ENCODE results near the gene NBPF14.
"Not testable (repeated sequence)": the region's sequence is repeated elsewhere in the genome, so short reads cannot be mapped to it uniquely, and the experiment has no call there.

The NBPF14 gene, protein sequence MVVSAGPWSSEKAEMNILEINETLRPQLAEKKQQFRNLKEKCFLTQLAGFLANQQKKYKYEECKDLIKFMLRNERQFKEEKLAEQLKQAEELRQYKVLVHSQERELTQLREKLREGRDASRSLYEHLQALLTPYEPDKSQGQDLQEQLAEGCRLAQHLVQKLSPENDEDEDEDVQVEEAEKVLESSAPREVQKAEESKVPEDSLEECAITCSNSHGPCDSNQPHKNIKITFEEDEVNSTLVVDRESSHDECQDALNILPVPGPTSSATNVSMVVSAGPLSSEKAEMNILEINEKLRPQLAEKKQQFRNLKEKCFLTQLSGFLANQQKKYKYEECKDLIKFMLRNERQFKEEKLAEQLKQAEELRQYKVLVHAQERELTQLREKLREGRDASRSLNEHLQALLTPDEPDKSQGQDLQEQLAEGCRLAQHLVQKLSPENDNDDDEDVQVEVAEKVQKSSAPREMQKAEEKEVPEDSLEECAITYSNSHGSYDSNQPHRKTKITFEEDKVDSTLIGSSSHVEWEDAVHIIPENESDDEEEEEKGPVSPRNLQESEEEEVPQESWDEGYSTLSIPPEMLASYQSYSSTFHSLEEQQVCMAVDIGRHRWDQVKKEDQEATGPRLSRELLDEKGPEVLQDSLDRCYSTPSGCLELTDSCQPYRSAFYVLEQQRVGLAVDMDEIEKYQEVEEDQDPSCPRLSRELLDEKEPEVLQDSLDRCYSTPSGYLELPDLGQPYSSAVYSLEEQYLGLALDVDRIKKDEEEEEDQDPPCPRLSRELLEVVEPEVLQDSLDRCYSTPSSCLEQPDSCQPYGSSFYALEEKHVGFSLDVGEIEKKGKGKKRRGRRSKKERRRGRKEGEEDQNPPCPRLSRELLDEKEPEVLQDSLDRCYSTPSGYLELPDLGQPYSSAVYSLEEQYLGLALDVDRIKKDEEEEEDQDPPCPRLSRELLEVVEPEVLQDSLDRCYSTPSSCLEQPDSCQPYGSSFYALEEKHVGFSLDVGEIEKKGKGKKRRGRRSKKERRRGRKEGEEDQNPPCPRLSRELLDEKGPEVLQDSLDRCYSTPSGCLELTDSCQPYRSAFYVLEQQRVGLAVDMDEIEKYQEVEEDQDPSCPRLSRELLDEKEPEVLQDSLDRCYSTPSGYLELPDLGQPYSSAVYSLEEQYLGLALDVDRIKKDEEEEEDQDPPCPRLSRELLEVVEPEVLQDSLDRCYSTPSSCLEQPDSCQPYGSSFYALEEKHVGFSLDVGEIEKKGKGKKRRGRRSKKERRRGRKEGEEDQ (N-terminal part only)

DNA sequence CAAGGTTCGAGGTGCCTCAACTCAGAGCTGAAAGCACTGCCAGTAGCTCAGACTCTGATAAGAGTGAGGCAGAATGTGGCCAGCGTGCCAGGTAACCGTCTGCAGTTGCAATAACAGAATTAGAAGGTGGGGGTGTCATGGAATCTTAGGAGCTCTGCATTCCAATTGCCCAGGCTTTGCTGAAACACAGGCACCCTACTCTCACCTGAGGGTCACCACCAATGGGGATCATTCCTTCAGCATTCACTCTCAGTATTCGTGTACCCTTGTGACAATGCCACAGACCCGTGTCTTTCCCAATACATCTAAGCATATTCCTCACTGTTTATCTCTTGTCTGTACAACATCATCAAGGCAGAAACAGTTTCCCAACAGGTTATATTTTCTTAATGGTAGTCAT, at the start of gene NBPF14:
Gene NBPF14, minus strand, starts transcription at position 101 of the 400 bp plus-strand sequence. CDS start 294 bp downstream, outside the sequence.
- intact Hi-C loops (cut with DNase I); DNase-seq: not testable (repeated sequence)

DNA sequence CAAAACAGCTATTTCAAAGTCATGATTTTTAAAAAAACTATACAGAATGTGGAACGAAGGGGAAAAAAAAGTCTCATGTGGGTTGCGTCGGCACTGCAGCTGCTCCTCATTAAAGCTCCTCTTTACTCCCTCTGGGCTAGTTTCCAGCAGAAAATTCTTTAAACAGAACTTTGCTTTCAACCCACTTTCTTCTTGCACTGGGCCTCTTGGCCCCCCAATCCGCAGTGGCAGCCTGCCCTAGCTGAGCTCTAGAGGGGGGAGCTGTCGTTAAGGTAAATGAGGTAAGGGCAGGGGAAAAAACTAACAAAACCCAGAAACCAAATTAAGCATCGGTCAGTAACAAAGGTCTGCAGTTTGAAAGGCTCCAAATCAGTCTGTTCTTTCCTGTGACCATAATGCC, 29.6 kb upstream of the NBPF14 start:
- peak in 29 of 42 donors; percentile 2 to 68 (median 18) for DNase-seq
- intact Hi-C loops (cut with DNase I) = not testable (repeated sequence)

DNA sequence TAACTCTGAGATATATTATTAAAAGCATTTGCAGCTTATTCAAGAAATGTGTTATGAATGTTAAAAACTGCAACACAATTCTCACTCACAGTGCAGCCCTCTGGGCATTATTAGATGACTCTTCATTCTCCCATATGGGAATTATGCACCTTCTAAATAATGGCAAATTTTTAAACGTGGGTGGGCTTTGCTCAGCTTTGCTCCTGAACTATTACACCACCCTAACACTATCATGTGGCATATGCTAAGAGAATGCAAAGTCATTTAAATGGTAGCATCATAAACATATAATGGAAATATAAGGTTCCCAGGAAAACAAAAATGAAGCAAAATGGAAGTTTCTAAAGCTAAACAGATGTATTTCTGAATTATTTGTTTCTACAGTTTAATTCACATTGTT, 22.4 kb upstream of the NBPF14 start:
- DNase-seq; intact Hi-C loops (cut with DNase I): not testable (repeated sequence)

DNA sequence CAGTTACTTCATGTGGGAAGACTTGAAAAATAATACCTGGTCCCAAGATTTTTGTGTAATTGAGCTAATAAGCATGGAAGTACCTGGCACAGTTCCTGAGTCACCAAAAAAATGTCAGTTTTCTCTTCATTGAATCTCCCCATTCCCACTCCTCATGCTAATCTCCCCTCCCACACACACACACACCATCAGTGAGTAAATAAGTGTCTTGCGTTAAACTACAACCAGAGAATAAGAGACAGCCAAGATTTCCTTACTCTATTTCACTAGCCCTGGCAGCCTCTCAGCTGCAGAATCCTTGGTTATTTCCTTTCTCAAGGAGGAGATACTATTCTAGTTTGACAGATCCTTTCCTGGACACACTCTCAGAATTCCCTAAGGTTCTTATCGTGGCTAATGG, 9.5 kb upstream of the NBPF14 start:
- DNase-seq; intact Hi-C loops (cut with DNase I): not testable (repeated sequence)

DNA sequence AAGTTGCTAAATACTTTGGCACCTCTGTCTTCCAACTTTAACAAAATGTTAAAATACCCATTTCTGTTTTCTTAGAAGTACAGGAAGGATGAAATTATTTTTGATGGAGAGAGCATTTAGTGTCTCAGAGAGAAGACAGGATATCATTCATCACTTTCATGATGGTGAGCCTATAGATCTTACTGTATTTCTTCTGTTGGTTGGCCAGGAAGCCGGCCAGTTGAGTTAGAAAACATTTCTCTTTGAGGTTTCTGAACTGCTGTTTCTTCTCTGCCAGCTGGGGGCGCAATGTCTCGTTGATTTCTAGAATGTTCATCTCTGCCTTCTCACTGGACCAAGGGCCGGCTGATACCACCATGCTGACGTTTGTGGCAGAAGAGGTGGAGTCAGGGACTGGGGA, 451 bp downstream of the NBPF14 start:
- DNase-seq; intact Hi-C loops (cut with DNase I): not testable (repeated sequence)

DNA sequence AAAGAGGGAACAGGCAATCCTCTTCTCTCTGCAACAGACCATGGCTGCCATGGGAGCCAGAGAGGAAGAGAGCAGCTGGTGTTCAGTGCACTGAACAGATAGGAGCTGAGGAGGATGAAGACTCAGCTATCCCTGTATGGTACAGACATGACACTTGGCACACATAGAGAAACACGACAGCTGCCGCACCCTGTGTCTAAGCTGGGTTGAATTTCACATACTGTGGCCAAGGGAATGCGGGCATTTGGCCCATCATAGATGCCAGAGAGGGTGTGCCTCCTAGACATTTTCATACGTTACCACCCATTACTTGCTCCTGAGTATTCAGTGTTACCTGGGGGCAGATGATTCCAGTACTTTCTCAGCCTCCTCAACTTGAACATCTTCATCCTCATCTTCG, 4.7 kb downstream of the NBPF14 start:
- DNase-seq; intact Hi-C loops (cut with DNase I): not testable (repeated sequence)

DNA sequence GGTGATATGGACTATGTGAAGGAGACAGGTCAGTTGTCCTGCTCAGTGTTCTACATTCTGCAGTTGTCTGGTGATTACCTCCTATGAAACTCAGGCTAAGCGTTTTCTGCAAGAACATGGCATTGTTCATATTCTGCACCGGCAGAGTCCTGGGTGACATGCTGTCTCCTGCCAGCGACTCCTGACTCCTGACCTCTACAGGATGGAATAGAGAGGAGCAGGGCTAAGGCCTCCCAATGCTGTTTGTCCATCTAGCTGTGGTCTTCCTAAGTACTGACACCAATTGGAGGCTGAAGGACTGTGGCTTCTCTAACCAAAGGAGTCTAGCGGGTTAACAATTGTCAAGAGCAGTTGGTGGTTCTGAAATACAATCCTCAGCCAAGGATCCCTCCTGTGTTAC, 63.7 kb downstream of the NBPF14 start:
- peak in 1 of 42 donors; percentile 0 for DNase-seq
- intact Hi-C loops (cut with DNase I) = not testable (repeated sequence)

DNA sequence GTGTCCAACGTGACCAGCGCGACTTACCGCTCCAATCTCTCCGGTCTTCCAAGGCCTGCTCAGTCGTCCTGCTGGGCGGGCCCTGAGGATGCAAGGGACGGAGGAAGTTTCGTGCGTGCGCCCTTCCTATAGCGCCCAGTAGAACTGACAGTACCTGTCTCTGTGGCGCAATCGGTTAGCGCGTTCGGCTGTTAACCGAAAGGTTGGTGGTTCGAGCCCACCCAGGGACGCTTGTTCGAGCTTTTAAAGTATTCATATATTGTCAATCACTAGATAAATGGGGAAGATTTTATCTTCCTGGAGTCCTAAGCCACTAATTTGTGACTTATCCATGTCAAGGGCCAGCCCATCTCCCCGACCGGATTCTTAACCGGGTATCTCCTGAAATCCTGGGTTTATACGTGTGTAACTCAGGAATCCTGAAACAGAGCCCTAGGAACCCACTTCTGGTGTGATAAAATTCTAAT, 66.7 kb downstream of the NBPF14 start:
- intact Hi-C loops (cut with DNase I) = not testable (repeated sequence)

DNA sequence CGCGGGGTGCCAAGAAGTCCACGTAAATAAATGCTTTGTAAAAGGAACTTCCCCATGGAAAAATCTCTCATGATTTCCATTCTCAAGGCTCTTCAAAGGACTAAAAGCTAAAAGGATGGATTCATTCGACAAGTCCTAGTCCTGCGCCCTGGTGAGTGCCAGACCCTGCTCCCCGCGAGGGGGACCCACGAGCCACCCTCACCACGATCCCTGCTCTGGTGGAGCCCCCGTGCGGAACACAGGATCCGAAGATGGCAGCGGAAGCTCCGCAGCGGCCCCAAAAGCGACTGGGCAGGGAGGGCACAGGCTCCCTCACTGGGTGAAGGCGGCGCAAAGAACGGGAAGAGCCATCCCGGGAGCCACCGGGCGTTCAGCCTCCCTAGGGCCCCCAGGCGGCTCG, 67.2 kb downstream of the NBPF14 start:
- intact Hi-C loops (cut with DNase I); DNase-seq: not testable (repeated sequence)

More for the DNA sequence above, 66.7 kb downstream of the NBPF14 start:
- peak in 31 of 42 donors; percentile 0 to 46 (median 19) for DNase-seq

DNA sequence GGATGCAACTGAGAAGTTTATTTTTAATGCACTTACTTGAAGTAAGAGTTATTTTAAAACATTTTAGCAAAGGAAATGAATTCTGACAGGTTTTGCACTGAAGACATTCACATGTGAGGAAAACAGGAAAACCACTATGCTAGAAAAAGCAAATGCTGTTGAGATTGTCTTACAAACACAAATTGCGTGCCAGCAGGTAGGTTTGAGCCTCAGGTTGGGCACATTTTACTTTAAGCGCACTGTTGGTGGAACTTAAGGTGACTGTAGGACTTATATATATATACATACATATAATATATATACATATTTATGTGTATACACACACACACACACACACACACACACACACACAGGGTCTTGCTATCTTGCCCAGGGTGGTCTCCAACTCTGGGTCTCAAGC, 69.2 kb downstream of the NBPF14 start:
- intact Hi-C loops (cut with DNase I); DNase-seq: not testable (repeated sequence)

DNA sequence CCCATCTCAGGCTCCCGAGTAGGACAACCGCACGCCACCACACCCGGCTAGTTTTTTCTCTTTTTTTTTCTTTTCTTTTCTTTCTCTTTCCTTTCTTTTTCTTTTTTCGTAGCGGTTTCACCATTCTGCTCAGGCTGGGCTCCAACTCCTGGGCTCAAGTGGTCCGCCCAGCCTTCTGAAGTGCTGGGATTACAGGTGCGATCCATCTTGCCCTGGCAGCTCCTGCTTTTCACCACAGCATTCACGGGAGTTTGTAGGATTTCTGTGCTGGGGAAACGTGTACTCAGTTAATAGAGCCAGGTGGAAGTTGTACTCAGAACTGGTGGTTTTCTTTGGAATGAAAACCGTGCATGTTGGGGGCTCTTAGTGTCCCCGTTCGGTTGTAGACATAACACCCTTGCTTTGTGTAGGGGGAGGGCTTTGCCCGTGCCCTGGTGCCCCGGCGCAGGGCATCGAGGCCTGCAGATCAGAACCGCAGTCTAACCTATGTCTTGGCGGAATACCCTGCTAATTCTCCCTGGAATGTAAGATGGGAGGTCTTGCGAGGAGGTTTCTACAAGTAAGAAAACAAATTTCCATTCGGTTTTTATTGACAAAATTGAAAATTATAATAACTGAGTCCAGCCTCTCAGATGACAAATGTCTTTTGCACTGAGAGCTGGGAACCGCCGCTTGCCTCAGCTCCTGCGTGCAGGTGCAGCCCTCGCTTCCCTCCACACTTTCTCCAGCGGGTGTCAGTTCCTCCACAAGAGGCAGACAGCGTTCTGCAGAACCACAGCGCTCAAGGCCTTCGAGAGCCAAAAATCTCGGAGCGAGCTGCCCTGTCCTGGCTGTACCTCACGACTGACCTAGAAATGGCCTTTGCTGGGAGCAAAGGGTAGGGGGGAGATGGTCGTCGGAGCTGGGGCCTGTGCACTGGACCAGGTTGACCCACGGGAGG, 72.3 kb downstream of the NBPF14 start:
- intact Hi-C loops (cut with DNase I) = not testable (repeated sequence)

GRCh38 chr1:148522561-148523204, 73.1 kb downstream of the NBPF14 start:
- intact Hi-C loops (cut with DNase I) = not testable (repeated sequence)
- peak; percentile 47 to 91 (median 76) for DNase-seq

More for the DNA sequence above, 72.3 kb downstream of the NBPF14 start:
- not testable (repeated sequence) for DNase-seq

DNA sequence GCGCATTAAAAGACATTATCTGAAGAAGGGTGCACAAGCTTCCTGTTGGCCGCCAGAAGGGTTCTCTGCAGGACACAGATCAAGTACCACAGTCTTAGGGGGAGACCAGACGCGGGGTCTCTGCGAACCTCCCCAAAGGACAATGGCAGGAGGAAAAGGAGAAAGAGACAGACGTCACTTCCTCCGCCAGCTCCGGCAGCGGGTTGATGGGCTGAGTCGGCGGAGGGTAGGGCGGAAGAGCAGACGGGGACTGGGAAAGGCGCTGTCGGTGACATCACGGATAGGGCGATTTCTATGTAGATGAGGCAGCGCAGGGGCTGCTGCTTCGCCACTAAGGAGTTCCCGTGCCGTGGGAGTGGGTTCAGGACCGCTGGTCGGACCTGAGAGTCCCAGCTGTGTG, 73.7 kb downstream of the NBPF14 start:
- peak; percentile 62 to 92 (median 80) for DNase-seq
- intact Hi-C loops (cut with DNase I) = not testable (repeated sequence)

DNA sequence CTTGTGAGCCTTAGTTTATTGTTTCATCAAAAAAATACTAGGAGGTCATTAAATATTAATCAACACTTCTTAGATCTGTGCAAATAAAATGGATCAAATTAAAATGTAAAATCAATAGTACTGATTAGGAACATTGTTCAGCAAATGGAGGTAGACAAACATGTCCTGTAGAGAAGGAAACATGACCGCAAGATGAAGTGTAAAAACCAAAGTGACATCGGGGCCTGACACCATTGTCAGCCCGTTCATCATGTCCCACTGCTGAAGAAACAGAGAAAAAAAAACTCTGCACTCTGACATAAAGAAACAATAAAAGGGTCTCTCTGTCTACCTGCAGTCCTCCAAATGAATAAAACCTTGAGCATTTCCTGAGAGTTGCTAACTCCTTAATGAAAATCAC, 81.5 kb downstream of the NBPF14 start:
- intact Hi-C loops (cut with DNase I); DNase-seq: not testable (repeated sequence)

GRCh38 chr1:148512571-148513184, 83.1 kb downstream of the NBPF14 start:
- DNase-seq = not testable (repeated sequence)

DNA sequence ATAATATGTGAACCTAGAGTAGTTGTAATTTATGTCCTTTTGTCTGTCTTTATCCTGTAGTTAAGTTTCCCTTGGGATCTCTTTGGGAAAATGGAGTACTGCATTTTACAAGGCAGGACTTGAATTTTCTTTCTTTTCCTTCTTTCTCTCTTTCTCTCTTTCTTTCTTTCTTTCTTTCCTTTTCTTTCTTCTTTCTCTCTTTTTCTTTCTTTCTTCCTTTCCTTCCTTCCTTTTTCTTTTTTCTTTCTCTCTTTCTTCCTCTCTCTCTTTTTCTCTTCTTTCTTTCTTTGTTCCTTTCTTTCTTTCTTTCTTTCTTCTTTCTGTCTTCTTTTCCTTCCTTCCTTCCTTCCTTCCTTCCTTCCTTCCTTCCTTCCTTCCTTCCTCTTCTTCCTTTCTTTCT, 101.9 kb downstream of the NBPF14 start:
- intact Hi-C loops (cut with DNase I); DNase-seq: not testable (repeated sequence)

More at GRCh38 chr1:148512571-148513184, 83.1 kb downstream of the NBPF14 start:
- intact Hi-C loops (cut with DNase I) = not testable (repeated sequence)

GRCh38 chr1:148483029-148483428, 112.8 kb downstream of the NBPF14 start, which contains the start of gene PPIAL4G:
Gene PPIAL4G, minus strand, starts transcription at chr1:148483302. Its CDS starts 50 bp downstream, at chr1:148483252.
- DNase-seq; intact Hi-C loops (cut with DNase I): not testable (repeated sequence)

All from head of caudate nucleus (tissue), 42 donors.